ENCODE data around the gene CROCC2. TPM values are rescaled to one million over a fixed set of nuclear protein-coding genes. Genes with fewer than 3 reads are reported as not detected.

CROCC2 gene
- total RNA-seq, 4 donors from 2014 or later, result not detected

GRCh38 chr2:241035818-241036396 is 129.8 kb downstream of the CROCC2 start:
- 15% methylated on average over 27 of the region's 39 CpGs; no CpG with 5 or more reads in 1 of the 2 donors for WGBS, 2 donors (ENCODE audit: low coverage in 1 of 2)
- peaks cover 0 to 14% (median 10%) of the 10 kb centered on the region in 4 donors for H3K4me1 ChIP-seq
- H3K36me3 ChIP-seq, result no peaks in the 10 kb centered on the region
- DNase-seq, result no peak
- H3K9me3 ChIP-seq, result no peaks in the 10 kb centered on the region
- peak overlapping the region in 1 of 4 donors; percentile 2 for H3K27ac ChIP-seq
- intact Hi-C loops (cut with DNase I; ENCODE audit: low total_unique reads), result no loop called here
- TF ChIP-seq CTCF (IDR thresholded peaks at IDR 0.05) (no peak), POLR2A (IDR thresholded peaks at IDR 0.05) (no peak), POLR2AphosphoS5 (IDR thresholded peaks at IDR 0.05) (no peak), EP300 (IDR thresholded peaks at IDR 0.05; ENCODE audit: low read depth) (no peak)
- in situ Hi-C loops (cut with MboI; ENCODE audit: low pct_ligation_motif_present in 1 of 4, low pct_unique_long_range_greater_than_20kb in 1 of 4, low sequenced_read_pairs in 3 of 4), result no loop called here
- peaks cover 15% of the 10 kb centered on the region for H3K27me3 ChIP-seq
- peak overlapping the region; percentile 1 to 38 (median 16) for H3K4me3 ChIP-seq

GRCh38 chr2:241036397-241036963 is 130.3 kb downstream of the CROCC2 start:
- H3K4me3 ChIP-seq, result peak overlapping the region; percentile 1 to 38 (median 16)
- peak overlapping the region in 1 of 4 donors; percentile 2 for H3K27ac ChIP-seq
- 18% methylated on average over 24 of the region's 36 CpGs; no CpG with 5 or more reads in 1 of the 2 donors for WGBS, 2 donors (ENCODE audit: low coverage in 1 of 2)

GRCh38 chr2:241036964-241037421 is 130.9 kb downstream of the CROCC2 start:
- TF ChIP-seq POLR2A (IDR thresholded peaks at IDR 0.05), result no peak
- TF ChIP-seq POLR2AphosphoS5 (IDR thresholded peaks at IDR 0.05), result no peak
- no peak for TF ChIP-seq CTCF (IDR thresholded peaks at IDR 0.05)
- no peak for TF ChIP-seq EP300 (IDR thresholded peaks at IDR 0.05; ENCODE audit: low read depth)
- intact Hi-C loops (cut with DNase I; ENCODE audit: low total_unique reads), result no loop called here
- no peaks in the 10 kb centered on the region for H3K36me3 ChIP-seq
- in situ Hi-C loops (cut with MboI; ENCODE audit: low pct_ligation_motif_present in 1 of 4, low pct_unique_long_range_greater_than_20kb in 1 of 4, low sequenced_read_pairs in 3 of 4), result no loop called here
- 66% methylated on average over 17 of the region's 18 CpGs; no CpG with 5 or more reads in 1 of the 2 donors for WGBS, 2 donors (ENCODE audit: low coverage in 1 of 2)
- H3K27me3 ChIP-seq, result peaks cover 15% of the 10 kb centered on the region
- DNase-seq, result peak; percentile 53
- H3K4me3 ChIP-seq, result peak overlapping the region in 2 of 4 donors; percentile 26 to 38
- H3K4me1 ChIP-seq, result peaks cover 0 to 14% (median 10%) of the 10 kb centered on the region in 4 donors
- no peaks in the 10 kb centered on the region for H3K9me3 ChIP-seq
- peak overlapping the region in 1 of 4 donors; percentile 2 for H3K27ac ChIP-seq

More at GRCh38 chr2:241036397-241036963, 130.3 kb downstream of the CROCC2 start:
- Histone ChIP-seq H3K9me3 (no peaks in the 10 kb centered on the region), H3K36me3 (no peaks in the 10 kb centered on the region), H3K4me1 (peaks cover 0 to 14% (median 10%) of the 10 kb centered on the region in 4 donors), H3K27me3 (peaks cover 15% of the 10 kb centered on the region)
- DNase-seq, result peak; percentile 69
- intact Hi-C loops (cut with DNase I; ENCODE audit: low total_unique reads) (no loop called here), in situ Hi-C loops (cut with MboI; ENCODE audit: low pct_ligation_motif_present in 1 of 4, low pct_unique_long_range_greater_than_20kb in 1 of 4, low sequenced_read_pairs in 3 of 4) (no loop called here)
- TF ChIP-seq EP300 (IDR thresholded peaks at IDR 0.05; ENCODE audit: low read depth) (no peak), POLR2AphosphoS5 (IDR thresholded peaks at IDR 0.05) (no peak), POLR2A (IDR thresholded peaks at IDR 0.05) (no peak), CTCF (IDR thresholded peaks at IDR 0.05) (no peak)

- H3K4me1 ChIP-seq, result peaks cover 0 to 14% (median 10%) of the 10 kb centered on the region in 4 donors
- WGBS, 2 donors (ENCODE audit: low coverage in 1 of 2), result 93% methylated on average over 5 of the region's 9 CpGs; no CpG with 5 or more reads in 1 of the 2 donors
- H3K4me3 ChIP-seq, result no peak overlapping the region
- peaks cover 15% of the 10 kb centered on the region for H3K27me3 ChIP-seq
- H3K9me3 ChIP-seq, result no peaks in the 10 kb centered on the region
- no peak for TF ChIP-seq EP300 (IDR thresholded peaks at IDR 0.05; ENCODE audit: low read depth)
- no peak for TF ChIP-seq POLR2A (IDR thresholded peaks at IDR 0.05)
- TF ChIP-seq CTCF (IDR thresholded peaks at IDR 0.05), result no peak
- H3K36me3 ChIP-seq, result no peaks in the 10 kb centered on the region
- H3K27ac ChIP-seq, result no peak overlapping the region
- intact Hi-C loops (cut with DNase I; ENCODE audit: low total_unique reads), result no loop called here
- in situ Hi-C loops (cut with MboI; ENCODE audit: low pct_ligation_motif_present in 1 of 4, low pct_unique_long_range_greater_than_20kb in 1 of 4, low sequenced_read_pairs in 3 of 4), result no loop called here
- DNase-seq, result no peak
Observed at GRCh38 chr2:241037498-241037897, 131.4 kb downstream of the CROCC2 start.
